HG03354 (cell line): ENCODE results near the gene TNFRSF18.
"Not testable (repeated sequence)": the region's sequence is repeated elsewhere in the genome, so short reads cannot be mapped to it uniquely, and the experiment has no call there.

ENCODE experiments used
- ATAC-seq: cut with Tn5 transposase; IDR thresholded peaks from one replicate; pipeline ENCODE4 v1.9.1; 2021; ENCODE audit warnings: mild to moderate bottlenecking; ENCODE audit not compliant: unreplicated experiment, poor library complexity, severe bottlenecking

Gene TNFRSF18

DNA sequence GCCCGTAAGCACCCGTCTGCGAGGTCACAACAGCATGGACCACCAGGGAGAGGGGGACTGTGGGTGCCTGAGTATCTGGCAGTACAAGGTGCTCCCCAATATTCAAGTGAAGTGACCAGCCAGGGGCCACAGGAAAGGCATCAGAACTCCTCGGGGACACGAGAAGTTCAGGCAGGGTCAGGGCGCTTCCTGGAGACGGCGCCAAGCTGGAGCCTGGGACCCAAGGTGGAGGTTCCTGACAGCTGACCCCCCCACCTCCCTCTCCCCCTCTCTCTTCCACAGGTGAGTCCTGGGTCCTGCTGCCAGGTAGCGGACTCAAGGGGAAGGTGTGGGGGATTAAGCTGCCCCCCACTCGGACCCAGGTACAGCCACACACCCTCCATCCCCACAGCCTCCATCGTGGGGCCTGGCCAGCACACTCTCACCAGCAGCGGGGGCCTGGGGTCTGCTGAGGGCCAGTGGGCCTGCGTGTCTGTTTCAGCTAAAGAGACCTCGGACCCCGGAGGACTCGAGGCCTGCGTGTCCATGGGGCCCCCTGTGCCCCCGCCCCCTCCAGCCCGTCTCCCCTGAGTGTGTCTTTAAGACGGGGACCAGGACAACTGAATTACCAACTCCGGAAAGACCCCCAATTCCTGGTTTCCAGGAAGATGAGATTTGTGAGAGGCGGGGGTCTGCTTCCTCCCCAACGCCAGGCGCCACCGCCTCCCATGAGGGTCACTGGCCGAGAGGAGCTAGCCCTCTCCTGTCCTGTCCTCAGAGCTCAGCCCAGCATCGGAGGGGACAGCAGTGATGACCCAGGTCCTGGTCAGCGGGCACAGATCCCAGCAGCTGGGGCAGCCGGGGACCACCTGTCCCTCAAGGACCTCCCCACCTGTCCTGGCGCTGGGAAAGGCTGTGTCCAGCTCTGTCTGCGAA lies 6.2 kb downstream of the TNFRSF18 start:
- no peak for ATAC-seq

DNA sequence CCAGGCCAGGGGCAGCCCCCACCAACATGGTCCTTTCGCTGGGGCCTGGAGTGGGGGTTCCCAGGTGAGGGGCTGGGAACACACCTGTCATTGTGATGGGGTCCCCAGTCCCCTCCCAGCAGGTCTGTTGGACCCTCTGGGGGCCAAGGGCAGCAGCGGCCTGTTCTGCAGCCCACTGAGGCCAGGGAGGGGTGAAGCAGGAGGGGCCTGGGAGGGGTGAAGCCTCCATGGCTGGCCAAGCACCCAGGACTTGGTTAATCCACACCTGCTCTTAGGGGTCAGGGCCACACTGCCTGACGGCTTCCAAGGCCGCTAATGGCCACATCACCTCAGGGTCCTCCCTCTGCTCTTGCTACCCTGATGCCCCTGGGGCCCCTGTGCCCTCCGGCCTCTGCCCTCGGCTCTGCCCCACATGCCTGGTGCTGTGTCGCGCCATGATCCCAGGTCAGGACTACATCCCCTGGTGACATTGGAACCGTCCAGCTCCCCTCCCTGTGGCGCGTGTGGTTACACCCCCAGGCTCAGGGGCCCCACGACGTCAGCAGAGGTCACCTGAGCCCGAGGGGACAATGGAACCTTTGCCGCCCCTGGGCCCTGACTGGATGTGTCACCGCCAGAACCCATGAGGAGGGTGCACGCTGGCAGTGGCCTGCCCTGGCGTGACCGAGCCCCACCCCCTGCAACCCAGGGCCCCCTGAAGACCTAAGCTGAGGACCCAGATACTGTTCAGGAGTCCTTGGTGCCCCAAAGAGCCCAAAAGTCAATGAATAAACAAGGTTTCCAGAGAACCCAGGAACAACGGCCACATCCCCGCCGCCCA lies 7.0 kb downstream of the TNFRSF18 start:
- no peak for ATAC-seq

- ATAC-seq = no peak
Measured at GRCh38 chr1:1198423-1199140, 7.8 kb downstream of the TNFRSF18 start.

- no peak for ATAC-seq
Measured at GRCh38 chr1:1197551-1198422, 8.6 kb downstream of the TNFRSF18 start.

DNA sequence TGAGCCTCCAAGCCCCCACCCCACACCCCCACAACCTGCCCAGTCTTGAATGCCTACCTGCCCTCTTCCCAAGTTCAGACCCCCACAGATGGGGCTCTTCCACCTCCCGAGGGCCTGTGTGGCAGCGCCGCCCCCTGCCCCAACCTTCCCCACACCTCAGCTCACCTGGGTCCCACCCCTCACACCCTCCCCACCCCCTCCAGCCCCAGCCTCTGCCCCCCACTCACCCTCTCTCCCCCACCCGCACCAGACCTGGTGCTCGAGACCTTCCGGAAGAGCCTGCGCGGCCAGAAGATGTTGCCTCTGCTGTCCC lies 9.2 kb downstream of the TNFRSF18 start:
- no peak for ATAC-seq

- no peak for ATAC-seq
Measured at GRCh38 chr1:1196431-1197187, 9.8 kb downstream of the TNFRSF18 start.

DNA sequence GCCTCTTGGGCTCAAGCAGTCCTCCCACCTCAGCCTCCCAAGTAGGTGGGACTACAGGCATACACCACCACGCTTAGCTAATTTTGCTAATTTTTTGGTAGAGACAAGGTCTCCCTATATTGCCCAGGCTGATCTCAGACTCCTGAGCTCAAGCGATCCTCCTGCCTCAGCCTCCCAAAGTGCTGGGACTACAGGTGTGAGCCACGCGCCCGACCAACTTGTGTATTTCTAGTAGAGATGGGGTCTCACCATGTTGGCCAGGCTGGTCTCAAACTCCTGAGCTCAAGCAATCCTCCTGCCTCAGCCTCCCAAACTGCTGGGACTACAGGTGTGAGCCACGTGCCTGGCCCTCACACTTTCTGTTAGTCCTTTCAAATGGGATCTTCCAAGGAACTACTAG lies 10.7 kb downstream of the TNFRSF18 start:
- not testable (repeated sequence) for ATAC-seq

- ATAC-seq = no peak
Measured at GRCh38 chr1:1194723-1195122, 11.7 kb downstream of the TNFRSF18 start.

GRCh38 chr1:1191734-1192133 lies 14.7 kb downstream of the TNFRSF18 start:
- no peak for ATAC-seq

DNA sequence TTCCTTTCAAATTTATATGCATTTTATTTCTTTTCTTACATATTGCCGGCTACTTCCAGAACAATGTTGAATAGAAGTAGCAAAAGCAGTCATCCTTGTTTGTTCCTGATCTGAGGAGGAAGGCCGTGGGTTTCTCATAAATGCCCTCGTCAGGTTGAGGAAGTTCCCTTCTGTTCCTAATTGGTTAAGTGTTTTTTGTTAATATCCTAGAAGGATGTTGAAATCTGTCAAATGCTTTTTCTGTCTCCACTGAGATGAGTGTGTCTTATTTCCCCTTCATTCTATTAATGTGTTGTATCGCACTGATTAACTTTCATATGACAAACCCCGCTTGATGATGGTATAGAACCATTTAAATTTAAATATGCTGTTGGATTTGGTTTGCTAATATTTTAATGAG lies 17.3 kb downstream of the TNFRSF18 start:
- no peak for ATAC-seq

DNA sequence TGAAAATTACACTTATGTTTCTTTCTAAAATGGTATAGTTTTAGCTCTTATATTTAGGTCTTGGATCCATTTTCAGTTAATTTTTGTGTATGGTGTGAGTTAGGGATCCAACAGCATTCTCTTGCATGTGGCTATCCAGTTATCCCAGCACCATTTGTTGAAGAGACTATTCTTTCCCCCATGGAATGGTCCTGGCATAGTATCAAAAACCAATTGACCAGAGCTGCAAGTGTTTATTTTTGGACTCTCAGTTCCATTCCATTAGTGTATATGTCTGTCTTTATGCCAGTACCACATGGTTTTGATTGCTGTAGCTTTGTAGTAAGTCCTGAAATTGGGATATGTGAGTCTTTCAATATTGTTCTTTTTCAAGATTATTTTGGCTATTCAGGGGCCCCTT lies 18.5 kb downstream of the TNFRSF18 start:
- ATAC-seq = no peak

DNA sequence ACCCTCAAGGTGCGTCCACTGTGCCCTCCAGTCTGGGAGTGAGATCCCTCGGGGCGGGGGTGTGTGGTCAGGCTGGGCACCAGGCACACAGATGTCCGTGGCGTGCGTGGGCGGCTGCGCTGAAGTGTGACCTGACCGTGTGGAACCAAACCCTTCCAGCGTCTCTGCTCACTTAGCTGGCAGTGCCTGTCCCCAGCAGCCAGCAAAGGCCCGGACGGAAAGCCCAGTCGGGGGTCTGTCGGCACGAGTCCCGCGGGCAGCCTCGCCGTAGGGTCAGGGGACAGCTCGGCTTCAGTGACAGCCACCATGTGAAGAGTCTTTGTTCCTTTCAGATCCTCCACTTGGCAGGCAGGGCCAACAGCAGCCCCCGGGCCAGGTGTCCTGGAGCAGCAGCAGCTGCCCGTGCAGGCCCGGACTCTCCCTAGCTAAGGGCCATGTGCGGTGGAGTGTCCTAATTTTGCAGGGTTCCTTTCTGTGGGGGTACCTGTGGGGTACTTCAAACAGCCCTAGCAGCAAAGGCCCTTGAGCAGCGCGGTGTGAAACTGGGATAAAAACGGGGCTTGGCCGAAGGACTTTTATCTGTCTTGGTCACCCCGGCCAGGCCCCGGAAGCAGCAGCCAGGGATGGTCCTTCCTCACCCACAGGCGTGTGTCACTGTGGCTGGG lies 21.2 kb downstream of the TNFRSF18 start:
- ATAC-seq = no peak

GRCh38 chr1:1183833-1184775 lies 22.3 kb downstream of the TNFRSF18 start:
- no peak for ATAC-seq

GRCh38 chr1:1183221-1183747 lies 23.1 kb downstream of the TNFRSF18 start:
- ATAC-seq = no peak

- no peak for ATAC-seq
Measured at GRCh38 chr1:1182491-1183220, 23.7 kb downstream of the TNFRSF18 start.

- no peak for ATAC-seq
Measured at GRCh38 chr1:1181938-1182410, 24.4 kb downstream of the TNFRSF18 start.
